Ishikawa (cell line): ENCODE data around the gene CWF19L2.

Experiments
- CEBPB ChIP-seq: IDR thresholded peaks from 2 replicates; pipeline ENCODE4 v1.6.1; 2012
- EGR1 ChIP-seq: IDR thresholded peaks from 2 replicates; pipeline ENCODE4 v1.6.1; 2012
- EP300 ChIP-seq: IDR thresholded peaks from 2 replicates; pipeline ENCODE4 v1.6.1; 2012; ENCODE audit warnings: borderline replicate concordance
- TAF1 ChIP-seq: IDR thresholded peaks from 2 replicates; pipeline ENCODE4 v1.6.1; 2012; ENCODE audit warnings: low read depth, mild to moderate bottlenecking
- TF ChIP-seq, protein P1 (sequence below): IDR thresholded peaks from 2 replicates; pipeline ENCODE4 v1.6.1; 2012; ENCODE audit warnings: low read depth, mild to moderate bottlenecking

GRCh38 chr11:107392611-107393010 lies 65.0 kb downstream of the CWF19L2 start:
- no peak for TF ChIP-seq TAF1
- no peak for TF ChIP-seq EGR1
- no peak for TF ChIP-seq EP300
- no peak for TF ChIP-seq CEBPB
- TF ChIP-seq, protein P1, sequence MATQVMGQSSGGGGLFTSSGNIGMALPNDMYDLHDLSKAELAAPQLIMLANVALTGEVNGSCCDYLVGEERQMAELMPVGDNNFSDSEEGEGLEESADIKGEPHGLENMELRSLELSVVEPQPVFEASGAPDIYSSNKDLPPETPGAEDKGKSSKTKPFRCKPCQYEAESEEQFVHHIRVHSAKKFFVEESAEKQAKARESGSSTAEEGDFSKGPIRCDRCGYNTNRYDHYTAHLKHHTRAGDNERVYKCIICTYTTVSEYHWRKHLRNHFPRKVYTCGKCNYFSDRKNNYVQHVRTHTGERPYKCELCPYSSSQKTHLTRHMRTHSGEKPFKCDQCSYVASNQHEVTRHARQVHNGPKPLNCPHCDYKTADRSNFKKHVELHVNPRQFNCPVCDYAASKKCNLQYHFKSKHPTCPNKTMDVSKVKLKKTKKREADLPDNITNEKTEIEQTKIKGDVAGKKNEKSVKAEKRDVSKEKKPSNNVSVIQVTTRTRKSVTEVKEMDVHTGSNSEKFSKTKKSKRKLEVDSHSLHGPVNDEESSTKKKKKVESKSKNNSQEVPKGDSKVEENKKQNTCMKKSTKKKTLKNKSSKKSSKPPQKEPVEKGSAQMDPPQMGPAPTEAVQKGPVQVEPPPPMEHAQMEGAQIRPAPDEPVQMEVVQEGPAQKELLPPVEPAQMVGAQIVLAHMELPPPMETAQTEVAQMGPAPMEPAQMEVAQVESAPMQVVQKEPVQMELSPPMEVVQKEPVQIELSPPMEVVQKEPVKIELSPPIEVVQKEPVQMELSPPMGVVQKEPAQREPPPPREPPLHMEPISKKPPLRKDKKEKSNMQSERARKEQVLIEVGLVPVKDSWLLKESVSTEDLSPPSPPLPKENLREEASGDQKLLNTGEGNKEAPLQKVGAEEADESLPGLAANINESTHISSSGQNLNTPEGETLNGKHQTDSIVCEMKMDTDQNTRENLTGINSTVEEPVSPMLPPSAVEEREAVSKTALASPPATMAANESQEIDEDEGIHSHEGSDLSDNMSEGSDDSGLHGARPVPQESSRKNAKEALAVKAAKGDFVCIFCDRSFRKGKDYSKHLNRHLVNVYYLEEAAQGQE = no peak
